H9 (cell line): ENCODE measurements around the gene TSR1. TPM values are rescaled to one million over a fixed set of nuclear protein-coding genes. Genes with fewer than 3 reads are reported as not detected.

Experiments
- DNase-seq: peaks from one replicate; pipeline ENCODE4 v3.0.0-alpha.2; 2017
- H2AFZ ChIP-seq: one replicate; pipeline ENCODE4 v1.6.1; 2013; ENCODE audit warnings: mild to moderate bottlenecking, low read length, control low read depth, moderate library complexity
- H2AK5ac ChIP-seq: 2 replicates; pipeline ENCODE4 v1.6.1; 2013; ENCODE audit warnings: low read length, control low read depth, mixed read lengths; ENCODE audit not compliant: insufficient read length
- H2BK120ac ChIP-seq: one replicate; pipeline ENCODE4 v1.6.1; 2013; ENCODE audit warnings: low read depth, mild to moderate bottlenecking, low read length, control low read depth, inconsistent platforms; ENCODE audit not compliant: poor library complexity, severe bottlenecking
- H2BK12ac ChIP-seq: 2 replicates; pipeline ENCODE4 v1.6.1; 2013; ENCODE audit warnings: low read length, control low read depth, mixed read lengths, low read depth; ENCODE audit not compliant: insufficient read length
- H2BK15ac ChIP-seq: 2 replicates; pipeline ENCODE4 v1.6.1; 2013; ENCODE audit warnings: low read depth, low read length, control low read depth
- H2BK20ac ChIP-seq: one replicate; pipeline ENCODE4 v1.6.1; 2013; ENCODE audit warnings: low read depth, mild to moderate bottlenecking, low read length, control low read depth, inconsistent platforms; ENCODE audit not compliant: poor library complexity, severe bottlenecking
- H2BK5ac ChIP-seq: 2 replicates; pipeline ENCODE4 v1.6.1; 2013; ENCODE audit warnings: low read length, control low read depth, mixed read lengths; ENCODE audit not compliant: insufficient read length
- H3K14ac ChIP-seq: 2 replicates; pipeline ENCODE4 v1.6.1; 2013; ENCODE audit warnings: low read length, control low read depth; ENCODE audit not compliant: insufficient read depth
- H3K18ac ChIP-seq: 2 replicates; pipeline ENCODE4 v1.6.1; 2013; ENCODE audit warnings: low read depth, mild to moderate bottlenecking, mixed read lengths, low read length, control low read depth; ENCODE audit not compliant: insufficient read length
- H3K23ac ChIP-seq: 2 replicates; pipeline ENCODE4 v1.6.1; 2013; ENCODE audit warnings: low read length, control low read depth, mixed read lengths, low read depth; ENCODE audit not compliant: insufficient read length
- H3K23me2 ChIP-seq: 2 replicates; pipeline ENCODE4 v1.6.1; 2013; ENCODE audit warnings: low read depth, mild to moderate bottlenecking, mixed read lengths, low read length, control low read depth; ENCODE audit not compliant: insufficient read length, poor library complexity, severe bottlenecking
- H3K27ac ChIP-seq: 2 replicates; pipeline ENCODE4 v1.5.1; 2013; ENCODE audit warnings: low read length, control low read depth, mixed read lengths, low read depth; ENCODE audit not compliant: insufficient read length
- H3K27me3 ChIP-seq: 2 replicates; pipeline ENCODE4 v1.6.1; 2013; ENCODE audit warnings: low read length, control low read depth, inconsistent platforms; ENCODE audit not compliant: insufficient read depth
- H3K4ac ChIP-seq: 2 replicates; pipeline ENCODE4 v1.6.1; 2013; ENCODE audit warnings: low read depth, mild to moderate bottlenecking, control low read depth, inconsistent platforms, low read length, moderate library complexity
- H3K4me1 ChIP-seq: 2 replicates; pipeline ENCODE4 v1.6.1; 2013; ENCODE audit warnings: low read length, control low read depth, inconsistent platforms; ENCODE audit not compliant: insufficient read depth
- H3K4me2 ChIP-seq: 2 replicates; pipeline ENCODE4 v1.6.1; 2013; ENCODE audit warnings: low read length, control low read depth, mixed read lengths; ENCODE audit not compliant: insufficient read length, insufficient read depth
- H3K56ac ChIP-seq: 2 replicates; pipeline ENCODE4 v1.6.1; 2013; ENCODE audit warnings: low read depth, mild to moderate bottlenecking, mixed read lengths, low read length, control low read depth; ENCODE audit not compliant: insufficient read length
- H3K79me1 ChIP-seq: 2 replicates; pipeline ENCODE4 v1.6.1; 2013; ENCODE audit warnings: low read depth, mild to moderate bottlenecking, moderate library complexity, low read length, control low read depth, inconsistent platforms; ENCODE audit not compliant: insufficient read depth, poor library complexity, severe bottlenecking
- H3K79me2 ChIP-seq: 2 replicates; pipeline ENCODE4 v1.6.1; 2013; ENCODE audit warnings: low read length, control low read depth, inconsistent platforms; ENCODE audit not compliant: insufficient read depth
- H3K9ac ChIP-seq: 2 replicates; pipeline ENCODE4 v1.6.1; 2013; ENCODE audit warnings: low read length, control low read depth, mixed read lengths; ENCODE audit not compliant: insufficient read length; ENCODE audit errors: extremely low read depth
- H3K9me3 ChIP-seq: one replicate; pipeline ENCODE4 v1.6.1; 2013; ENCODE audit warnings: low read depth, low read length, inconsistent platforms; ENCODE audit not compliant: control insufficient read depth
- H3T11ph ChIP-seq: one replicate; pipeline ENCODE4 v1.6.1; 2013; ENCODE audit warnings: mild to moderate bottlenecking, low read length, control low read depth, inconsistent platforms
- H4K20me1 ChIP-seq: one replicate; pipeline ENCODE4 v1.6.1; 2013; ENCODE audit not compliant: control insufficient read depth, insufficient read length, insufficient read depth
- H4K5ac ChIP-seq: 2 replicates; pipeline ENCODE4 v1.6.1; 2013; ENCODE audit warnings: low read depth, mild to moderate bottlenecking, mixed read lengths, low read length, control low read depth; ENCODE audit not compliant: insufficient read length
- H4K8ac ChIP-seq: replicated peaks from 2 replicates; pipeline ENCODE4 v1.6.1; 2013; ENCODE audit warnings: low read length, control low read depth, mixed read lengths, low read depth; ENCODE audit not compliant: insufficient read length
- H4K91ac ChIP-seq: 2 replicates; pipeline ENCODE4 v1.6.1; 2013; ENCODE audit warnings: low read depth, mild to moderate bottlenecking, moderate library complexity, mixed read lengths, low read length, control low read depth; ENCODE audit not compliant: insufficient read length
- H3K27ac Mint-ChIP-seq, 3 experiments: 2 replicates in 2 of 3; 3 replicates in 1 of 3; pipeline ENCODE4 v1.8.0; 2020 to 2021; ENCODE audit warnings: mixed read lengths in 3 of 3, mild to moderate bottlenecking in 1 of 3, moderate library complexity in 1 of 3
- H3K27me3 Mint-ChIP-seq: 2 replicates; pipeline ENCODE4 v1.8.0; 2021; ENCODE audit warnings: low read depth, mild to moderate bottlenecking, moderate library complexity, mixed read lengths
- H3K36me3 Mint-ChIP-seq, 3 experiments: 2 replicates in 2 of 3; 3 replicates in 1 of 3; pipeline ENCODE4 v1.8.0; 2020 to 2021; ENCODE audit warnings: low read depth in 3 of 3, mixed read lengths in 3 of 3; ENCODE audit not compliant: insufficient read depth in 1 of 3
- H3K4me1 Mint-ChIP-seq, 2 experiments: 2 replicates each; pipeline ENCODE4 v1.8.0; 2020; ENCODE audit warnings: mixed read lengths in 2 of 2
- H3K4me3 Mint-ChIP-seq, 2 experiments: 2 replicates in 1 of 2; 3 replicates in 1 of 2; pipeline ENCODE4 v1.8.0; 2020 to 2021; ENCODE audit warnings: mild to moderate bottlenecking in 2 of 2, mixed read lengths in 2 of 2, moderate library complexity in 1 of 2
- H3K9me3 Mint-ChIP-seq, 2 experiments: 2 replicates in 1 of 2; 3 replicates in 1 of 2; pipeline ENCODE4 v1.8.0; 2020; ENCODE audit warnings: mild to moderate bottlenecking in 2 of 2, mixed read lengths in 2 of 2, moderate library complexity in 1 of 2
- WGBS: extraction: QIAGEN DNeasy Blood & Tissue Kit; methylation state at CpG from one replicate; pipeline ENCODE4 v1.1.7; 2013; ENCODE audit warnings: missing lambda C conversion rate, low lambda C conversion rate, mixed read lengths; ENCODE audit not compliant: insufficient read length; ENCODE audit errors: extremely low coverage; 5-methylcytosine and 5-hydroxymethylcytosine counted together
- total RNA-seq: library from RNA; stranded (reverse); gene quantifications from 2 replicates; pipeline ENCODE4 v1.2.1, GENCODE V29; 2021
- TF ChIP-seq, protein P1 (sequence below): fragments of 200-600 bp; sonication (generic); conservative IDR thresholded peaks from 3 replicates; pipeline ENCODE4 v1.8.0; 2021; ENCODE audit warnings: antibody characterized with exemption, mild to moderate bottlenecking

TSR1 gene
- total RNA-seq, 1 experiment from 2014 or later: 81.1 TPM

DNA sequence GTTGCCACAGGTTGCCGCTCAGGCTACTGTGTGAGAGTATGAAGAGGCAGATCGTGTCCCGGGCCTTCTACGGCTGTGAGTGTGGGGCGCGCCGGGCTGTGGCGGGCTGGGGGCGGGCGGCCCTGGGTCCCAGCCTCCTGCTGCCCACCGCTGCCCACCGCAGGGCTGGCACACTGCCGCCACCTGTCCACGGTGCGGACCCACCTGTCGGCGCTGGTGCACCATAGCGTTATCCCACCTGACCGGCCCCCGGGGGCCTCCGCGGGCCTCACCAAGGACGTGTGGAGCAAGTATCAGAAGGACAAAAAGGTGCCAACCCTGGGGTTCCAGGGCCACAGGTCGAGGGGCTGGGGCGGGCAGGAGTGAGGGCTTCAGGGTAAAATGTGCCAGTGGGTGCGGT lies 35.9 kb upstream of the TSR1 start:
- H2BK15ac ChIP-seq: no peak overlapping the region
- no peak overlapping the region for H3K4ac ChIP-seq
- Mint-ChIP-seq H3K4me1 (peaks cover 13 to 19% of the 10 kb centered on the region in 2 experiments), H3K27ac (no peak overlapping the region), H3K27me3 (no peaks in the 10 kb centered on the region), H3K36me3 (peaks cover 3 to 25% (median 22%) of the 10 kb centered on the region in 3 experiments; a peak in 6 of 7 replicates), H3K9me3 (no peaks in the 10 kb centered on the region), H3K4me3 (no peak overlapping the region)
- no peak overlapping the region for H3T11ph ChIP-seq
- no peak overlapping the region for H4K91ac ChIP-seq
- no peak for DNase-seq
- H2BK20ac ChIP-seq: no peak overlapping the region
- no peak overlapping the region for H2AK5ac ChIP-seq
- H4K20me1 ChIP-seq: no peaks in the 10 kb centered on the region
- no peaks in the 10 kb centered on the region for H3K23me2 ChIP-seq
- TF ChIP-seq, protein P1, sequence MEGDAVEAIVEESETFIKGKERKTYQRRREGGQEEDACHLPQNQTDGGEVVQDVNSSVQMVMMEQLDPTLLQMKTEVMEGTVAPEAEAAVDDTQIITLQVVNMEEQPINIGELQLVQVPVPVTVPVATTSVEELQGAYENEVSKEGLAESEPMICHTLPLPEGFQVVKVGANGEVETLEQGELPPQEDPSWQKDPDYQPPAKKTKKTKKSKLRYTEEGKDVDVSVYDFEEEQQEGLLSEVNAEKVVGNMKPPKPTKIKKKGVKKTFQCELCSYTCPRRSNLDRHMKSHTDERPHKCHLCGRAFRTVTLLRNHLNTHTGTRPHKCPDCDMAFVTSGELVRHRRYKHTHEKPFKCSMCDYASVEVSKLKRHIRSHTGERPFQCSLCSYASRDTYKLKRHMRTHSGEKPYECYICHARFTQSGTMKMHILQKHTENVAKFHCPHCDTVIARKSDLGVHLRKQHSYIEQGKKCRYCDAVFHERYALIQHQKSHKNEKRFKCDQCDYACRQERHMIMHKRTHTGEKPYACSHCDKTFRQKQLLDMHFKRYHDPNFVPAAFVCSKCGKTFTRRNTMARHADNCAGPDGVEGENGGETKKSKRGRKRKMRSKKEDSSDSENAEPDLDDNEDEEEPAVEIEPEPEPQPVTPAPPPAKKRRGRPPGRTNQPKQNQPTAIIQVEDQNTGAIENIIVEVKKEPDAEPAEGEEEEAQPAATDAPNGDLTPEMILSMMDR: no peak
- no CpG with 5 or more reads among the region's 26 CpGs for WGBS
- H3K79me1 ChIP-seq: no peaks in the 10 kb centered on the region
- no peak overlapping the region for H3K23ac ChIP-seq
- no peaks in the 10 kb centered on the region for H3K79me2 ChIP-seq
- H3K27me3 ChIP-seq: no peaks in the 10 kb centered on the region
- no peak overlapping the region for H3K18ac ChIP-seq
- no peak overlapping the region for H2AFZ ChIP-seq
- H3K27ac ChIP-seq: no peak overlapping the region
- no peak overlapping the region for H2BK120ac ChIP-seq
- no peak overlapping the region for H3K14ac ChIP-seq
- no peak overlapping the region for H3K56ac ChIP-seq
- H3K9ac ChIP-seq: no peak overlapping the region
- H3K4me1 ChIP-seq: no peaks in the 10 kb centered on the region
- no peak overlapping the region for H2BK12ac ChIP-seq
- H3K9me3 ChIP-seq: no peaks in the 10 kb centered on the region
- H2BK5ac ChIP-seq: no peak overlapping the region
- H3K4me2 ChIP-seq: no peak overlapping the region
- no peak overlapping the region for H4K5ac ChIP-seq
- no peak overlapping the region for H4K8ac ChIP-seq
